HT-29 (cell line): Measurements from ENCODE around the gene CPN2. TPM values are rescaled to one million over a fixed set of nuclear protein-coding genes. Genes with fewer than 3 reads are reported as not detected.
A peak's percentile ranks its signal among the peaks of the same experiment; 100 is the strongest.

ENCODE experiments used
- DNase-seq: peaks from one replicate; pipeline ENCODE4 v3.0.0-alpha.2; 2015; ENCODE audit warnings: low spot score
- total RNA-seq: library from RNA; depleted of rRNA; stranded (reverse); fragments of >200 nt; shearing (Covaris generic); gene quantifications from 2 replicates; pipeline ENCODE4 v1.2.3, GENCODE V29; 2014

Gene CPN2
- total RNA-seq, 1 experiment from 2014 or later = not detected

GRCh38 chr3:194382196-194382891 is 31.2 kb upstream of the CPN2 start:
- DNase-seq = no peak

- peak; percentile 52 for DNase-seq
These were observed 30.3 kb upstream of the CPN2 start for GRCh38 chr3:194381460-194381875.

GRCh38 chr3:194380326-194380725 is 29.2 kb upstream of the CPN2 start:
- DNase-seq = no peak

GRCh38 chr3:194379651-194380050 is 28.5 kb upstream of the CPN2 start:
- DNase-seq = no peak

- no peak for DNase-seq
These were observed 28.1 kb upstream of the CPN2 start for GRCh38 chr3:194379231-194379630.

GRCh38 chr3:194377708-194378107 is 26.6 kb upstream of the CPN2 start:
- DNase-seq = no peak

GRCh38 chr3:194376241-194376560 is 25.1 kb upstream of the CPN2 start:
- DNase-seq = no peak

- no peak for DNase-seq
These were observed 24.5 kb upstream of the CPN2 start for GRCh38 chr3:194375473-194376240.

- DNase-seq = no peak
These were observed 23.8 kb upstream of the CPN2 start for GRCh38 chr3:194374935-194375334.

- DNase-seq = no peak
These were observed 22.8 kb upstream of the CPN2 start for GRCh38 chr3:194373899-194374298.

- DNase-seq = no peak
These were observed 21.9 kb upstream of the CPN2 start for GRCh38 chr3:194373028-194373427.

GRCh38 chr3:194370753-194371152 is 19.6 kb upstream of the CPN2 start:
- DNase-seq = no peak

- no peak for DNase-seq
These were observed 18.6 kb upstream of the CPN2 start, which contains the start of gene LRRC15 for GRCh38 chr3:194369522-194370279. Gene LRRC15 (minus strand): TSS chr3:194369743. CDS start chr3:194361043, 8,700 bp downstream.

GRCh38 chr3:194368918-194369317 is 17.8 kb upstream of the CPN2 start:
- DNase-seq = no peak

- no peak for DNase-seq
These were observed 17.1 kb upstream of the CPN2 start for GRCh38 chr3:194367992-194368841.

GRCh38 chr3:194365978-194366490 is 14.9 kb upstream of the CPN2 start:
- no peak for DNase-seq

- DNase-seq = no peak
These were observed 14.4 kb upstream of the CPN2 start for GRCh38 chr3:194365526-194365925.

- DNase-seq = no peak
These were observed 13.7 kb upstream of the CPN2 start for GRCh38 chr3:194364652-194365434.

GRCh38 chr3:194364314-194364651 is 13.2 kb upstream of the CPN2 start:
- no peak for DNase-seq

GRCh38 chr3:194360568-194360967 is 9.4 kb upstream of the CPN2 start:
- no peak for DNase-seq

- no peak for DNase-seq
These were observed 6.6 kb upstream of the CPN2 start for GRCh38 chr3:194357681-194358080.
